Subcutaneous abdominal adipose tissue (tissue), 5 donors: ENCODE results near the gene HVCN1.
A peak's percentile ranks its signal among the peaks of the same experiment; 100 is the strongest.
"Not testable (repeated sequence)": the region's sequence is repeated elsewhere in the genome, so short reads cannot be mapped to it uniquely, and the experiment has no call there.

ENCODE experiments used
- H3K27ac ChIP-seq: one replicate; pipeline ENCODE4 v1.7.0; 2013; ENCODE audit warnings: low read depth, mild to moderate bottlenecking, inconsistent platforms, low read length, moderate library complexity
- H3K27me3 ChIP-seq, 5 donors: one replicate each; pipeline ENCODE4 v1.7.0; 2013; ENCODE audit warnings: low read length in 5 of 5, inconsistent platforms in 1 of 5; ENCODE audit not compliant: control insufficient read depth in 5 of 5, insufficient read depth in 4 of 5
- H3K36me3 ChIP-seq, 5 donors: one replicate each; pipeline ENCODE4 v1.7.0; 2013; ENCODE audit warnings: low read length in 5 of 5; ENCODE audit not compliant: control insufficient read depth in 5 of 5, insufficient read depth in 5 of 5
- H3K4me1 ChIP-seq, 5 donors: one replicate each; pipeline ENCODE4 v1.7.0; 2013; ENCODE audit warnings: low read length in 5 of 5, mild to moderate bottlenecking in 3 of 5, moderate library complexity in 1 of 5; ENCODE audit not compliant: control insufficient read depth in 5 of 5, insufficient read depth in 5 of 5
- H3K4me3 ChIP-seq, 5 donors: one replicate each; pipeline ENCODE4 v1.7.0; 2013; ENCODE audit warnings: low read length in 5 of 5, low read depth in 1 of 5
- H3K9ac ChIP-seq, 5 donors: one replicate each; pipeline ENCODE4 v1.7.0; 2013; ENCODE audit warnings: low read length in 5 of 5, mild to moderate bottlenecking in 4 of 5, moderate library complexity in 3 of 5
- H3K9me3 ChIP-seq, 5 donors: one replicate each; pipeline ENCODE4 v1.7.0; 2013; ENCODE audit warnings: low read length in 5 of 5; ENCODE audit not compliant: control insufficient read depth in 5 of 5
- donor health status: healthy.
- donor health status: healthy.
- donor health status: healthy.
- donor health status: healthy.
- donor health status: healthy.

Gene HVCN1

GRCh38 chr12:110606253-110606611 lies 82.7 kb downstream of the HVCN1 start:
- Histone ChIP-seq H3K27ac (no peak overlapping the region), H3K9ac (no peak overlapping the region), H3K4me3 (peak overlapping the region in 1 of 5 donors; percentile 48), H3K4me1 (peaks cover 0 to 5% (median 0%) of the 10 kb centered on the region in 5 donors), H3K27me3 (no peaks in the 10 kb centered on the region), H3K9me3 (no peaks in the 10 kb centered on the region), H3K36me3 (no peaks in the 10 kb centered on the region)

- H3K4me1 ChIP-seq: peaks cover 0 to 10% (median 3%) of the 10 kb centered on the region in 5 donors
- not testable (repeated sequence) for H3K9ac ChIP-seq, H3K4me3 ChIP-seq, H3K27me3 ChIP-seq, H3K36me3 ChIP-seq, H3K27ac ChIP-seq, H3K9me3 ChIP-seq
Observed at GRCh38 chr12:110602085-110602814, 86.7 kb downstream of the HVCN1 start.

GRCh38 chr12:110600254-110600653 lies 88.7 kb downstream of the HVCN1 start:
- Histone ChIP-seq H3K4me1 (peaks cover 0 to 6% (median 3%) of the 10 kb centered on the region in 5 donors), H3K9me3 (no peaks in the 10 kb centered on the region), H3K27ac (no peak overlapping the region)

GRCh38 chr12:110599334-110599733 lies 89.6 kb downstream of the HVCN1 start:
- Histone ChIP-seq H3K36me3 (no peaks in the 10 kb centered on the region), H3K4me3 (no peak overlapping the region), H3K27ac (no peak overlapping the region), H3K27me3 (no peaks in the 10 kb centered on the region), H3K9me3 (no peaks in the 10 kb centered on the region), H3K9ac (no peak overlapping the region), H3K4me1 (peaks cover 0 to 6% (median 3%) of the 10 kb centered on the region in 5 donors)

More at GRCh38 chr12:110600254-110600653, 88.7 kb downstream of the HVCN1 start:
- Histone ChIP-seq H3K36me3 (no peaks in the 10 kb centered on the region), H3K27me3 (no peaks in the 10 kb centered on the region), H3K4me3 (no peak overlapping the region), H3K9ac (no peak overlapping the region)
